Measurements from ENCODE around the gene FGF8.

DNA sequence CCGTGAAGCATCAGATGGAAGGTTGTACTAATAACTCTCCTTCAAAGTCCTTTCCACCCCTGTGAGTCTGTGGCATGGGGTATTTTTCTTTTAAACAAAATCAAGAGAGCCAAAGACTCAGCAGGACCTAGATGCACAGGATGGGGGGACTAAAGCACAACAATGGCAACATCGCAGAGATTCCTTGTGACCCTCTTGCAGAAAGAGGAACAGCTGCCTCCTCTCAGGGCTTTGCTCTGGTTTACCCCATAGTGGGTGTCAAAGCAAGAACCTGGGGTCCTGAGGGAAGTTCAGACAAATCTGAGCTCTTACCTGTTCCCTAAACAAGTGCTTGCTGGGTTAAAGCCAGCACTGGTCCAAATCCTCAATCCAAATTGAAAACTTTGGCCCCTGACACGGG lies 39.2 kb downstream of the FGF8 start:
- no peak for TF ChIP-seq GATA2 (IDR thresholded peaks at IDR 0.05; ENCODE audit: low read depth, low read length)
- no peak for TF ChIP-seq GATA3 (IDR thresholded peaks at IDR 0.05; ENCODE audit: low read depth, low read length)
